Measurements from ENCODE around the gene SRP72.
A peak's percentile ranks its signal among the peaks of the same experiment; 100 is the strongest.
"Not testable (repeated sequence)": the region's sequence is repeated elsewhere in the genome, so short reads cannot be mapped to it uniquely, and the experiment has no call there.

The SRP72 gene

GRCh38 chr4:56465599-56466295, 1.7 kb upstream of the SRP72 start:
- DNase-seq (ENCODE audit: low spot score): no peak
- Histone ChIP-seq H3K4me3 (peak overlapping the region; percentile 97), H3K27ac (no peak overlapping the region)
- TF ChIP-seq CTCF (IDR thresholded peaks at IDR 0.05): no peak

GRCh38 chr4:56466296-56466761, 1.1 kb upstream of the SRP72 start:
- Histone ChIP-seq H3K4me3 (peak overlapping the region; percentile 97), H3K27ac (peak overlapping the region in 1 of 2 donors; percentile 92)
- DNase-seq (ENCODE audit: low spot score): not testable (repeated sequence)

GRCh38 chr4:56466910-56467283, 520 bp upstream of the SRP72 start:
- DNase-seq (ENCODE audit: low spot score): no peak
- peak overlapping the region; percentile 75 to 92 for H3K27ac ChIP-seq
- H3K4me3 ChIP-seq: peak overlapping the region; percentile 97
- TF ChIP-seq CTCF (IDR thresholded peaks at IDR 0.05): no peak

GRCh38 chr4:56468097-56468422, 643 bp downstream of the SRP72 start:
- peak overlapping the region; percentile 97 for H3K4me3 ChIP-seq
- no peak for DNase-seq (ENCODE audit: low spot score)
- peak overlapping the region; percentile 75 to 92 for H3K27ac ChIP-seq
- TF ChIP-seq CTCF (IDR thresholded peaks at IDR 0.05): no peak

- TF ChIP-seq CTCF (IDR thresholded peaks at IDR 0.05): no peak
- Histone ChIP-seq H3K4me3 (no peak overlapping the region), H3K27ac (no peak overlapping the region)
- no peak for DNase-seq (ENCODE audit: low spot score)
Measured at GRCh38 chr4:56469489-56470210, 2.2 kb downstream of the SRP72 start.

- Histone ChIP-seq H3K27ac (no peak overlapping the region), H3K4me3 (no peak overlapping the region)
- no peak for DNase-seq (ENCODE audit: low spot score)
- TF ChIP-seq CTCF (IDR thresholded peaks at IDR 0.05): no peak
Measured at GRCh38 chr4:56475917-56476316, 8.5 kb downstream of the SRP72 start.

GRCh38 chr4:56477192-56477702, 9.8 kb downstream of the SRP72 start:
- no peak for TF ChIP-seq CTCF (IDR thresholded peaks at IDR 0.05)
- H3K4me3 ChIP-seq: no peak overlapping the region
- no peak for DNase-seq (ENCODE audit: low spot score)
- H3K27ac ChIP-seq: no peak overlapping the region

Measured in coronary artery (tissue), 2 donors.